Bronchial epithelial cell (primary cell): ENCODE measurements around the gene DPF3. TPM values are rescaled to one million over a fixed set of nuclear protein-coding genes. Genes with fewer than 3 reads are reported as not detected.

Source experiments
- DNase-seq: peaks from one replicate; pipeline ENCODE4 v3.0.0-alpha.2; 2010; ENCODE audit warnings: low read depth
- FAIRE-seq: peaks from 2 replicates; lab custom pipeline; 2011; peaks lifted over from hg19 to GRCh38; lab: Jason Lieb, UNC
- H3K27me3 ChIP-seq: 2 replicates; pipeline ENCODE4 v1.5.1; 2011; ENCODE audit warnings: low read length; ENCODE audit not compliant: control insufficient read depth, insufficient read depth
- H3K36me3 ChIP-seq: 2 replicates; pipeline ENCODE4 v1.5.1; 2011; ENCODE audit warnings: low read length; ENCODE audit not compliant: control insufficient read depth, insufficient read depth
- H3K4me3 ChIP-seq: 2 replicates; pipeline ENCODE4 v1.5.1; 2011; ENCODE audit warnings: mild to moderate bottlenecking, low read depth, low read length, control low read depth
- total RNA-seq: library from RNA; depleted of rRNA; stranded (reverse); fragments of >200 nt; gene quantifications from 2 replicates; pipeline ENCODE4 v1.2.1, GENCODE V29; 2014
- TF ChIP-seq, protein P1 (sequence below): IDR thresholded peaks from 2 replicates; pipeline ENCODE4 v1.5.1; 2011; ENCODE audit warnings: mild to moderate bottlenecking, moderate library complexity, low read length, control low read depth, inconsistent platforms; ENCODE audit not compliant: insufficient read depth, severe bottlenecking

Gene DPF3
- total RNA-seq, 1 donor from 2014 or later = not detected

GRCh38 chr14:72903716-72904115, 9.8 kb upstream of the DPF3 start:
- FAIRE-seq (no peak), DNase-seq (no peak)
- no peaks in the 10 kb centered on the region for H3K36me3 ChIP-seq
- TF ChIP-seq, protein P1, sequence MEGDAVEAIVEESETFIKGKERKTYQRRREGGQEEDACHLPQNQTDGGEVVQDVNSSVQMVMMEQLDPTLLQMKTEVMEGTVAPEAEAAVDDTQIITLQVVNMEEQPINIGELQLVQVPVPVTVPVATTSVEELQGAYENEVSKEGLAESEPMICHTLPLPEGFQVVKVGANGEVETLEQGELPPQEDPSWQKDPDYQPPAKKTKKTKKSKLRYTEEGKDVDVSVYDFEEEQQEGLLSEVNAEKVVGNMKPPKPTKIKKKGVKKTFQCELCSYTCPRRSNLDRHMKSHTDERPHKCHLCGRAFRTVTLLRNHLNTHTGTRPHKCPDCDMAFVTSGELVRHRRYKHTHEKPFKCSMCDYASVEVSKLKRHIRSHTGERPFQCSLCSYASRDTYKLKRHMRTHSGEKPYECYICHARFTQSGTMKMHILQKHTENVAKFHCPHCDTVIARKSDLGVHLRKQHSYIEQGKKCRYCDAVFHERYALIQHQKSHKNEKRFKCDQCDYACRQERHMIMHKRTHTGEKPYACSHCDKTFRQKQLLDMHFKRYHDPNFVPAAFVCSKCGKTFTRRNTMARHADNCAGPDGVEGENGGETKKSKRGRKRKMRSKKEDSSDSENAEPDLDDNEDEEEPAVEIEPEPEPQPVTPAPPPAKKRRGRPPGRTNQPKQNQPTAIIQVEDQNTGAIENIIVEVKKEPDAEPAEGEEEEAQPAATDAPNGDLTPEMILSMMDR = no peak
- H3K4me3 ChIP-seq = no peak overlapping the region
- H3K27me3 ChIP-seq = no peaks in the 10 kb centered on the region

- TF ChIP-seq, protein P1 = no peak
- no peak for DNase-seq
- FAIRE-seq = no peak
These were observed 9.1 kb upstream of the DPF3 start for GRCh38 chr14:72902801-72903530.

DNA sequence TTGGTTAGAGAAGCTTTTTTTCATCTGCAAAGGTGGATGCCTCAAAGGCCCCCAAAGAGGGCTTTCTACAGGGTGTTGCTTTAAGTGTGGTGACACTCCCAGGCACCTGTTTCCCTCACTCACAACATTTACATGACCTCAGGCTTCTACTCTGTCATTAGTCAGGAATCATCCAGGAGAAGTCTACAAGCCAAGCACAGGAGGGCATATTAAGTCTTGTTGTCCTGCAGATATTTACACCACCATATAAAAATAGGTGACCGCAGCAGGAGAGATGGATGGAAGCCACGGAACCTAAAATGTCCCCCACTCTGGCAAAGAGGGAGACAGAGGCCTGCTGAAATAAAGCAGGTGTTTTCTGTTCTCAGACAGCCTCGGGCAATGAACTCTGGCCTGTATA, 7.5 kb upstream of the DPF3 start:
- TF ChIP-seq, protein P1 = no peak
- Histone ChIP-seq H3K36me3 (no peaks in the 10 kb centered on the region), H3K4me3 (no peak overlapping the region), H3K27me3 (no peaks in the 10 kb centered on the region)
- DNase-seq (no peak), FAIRE-seq (no peak)

More at GRCh38 chr14:72902801-72903530, 9.1 kb upstream of the DPF3 start:
- H3K4me3 ChIP-seq = no peak overlapping the region
- no peaks in the 10 kb centered on the region for H3K27me3 ChIP-seq
- no peaks in the 10 kb centered on the region for H3K36me3 ChIP-seq

DNA sequence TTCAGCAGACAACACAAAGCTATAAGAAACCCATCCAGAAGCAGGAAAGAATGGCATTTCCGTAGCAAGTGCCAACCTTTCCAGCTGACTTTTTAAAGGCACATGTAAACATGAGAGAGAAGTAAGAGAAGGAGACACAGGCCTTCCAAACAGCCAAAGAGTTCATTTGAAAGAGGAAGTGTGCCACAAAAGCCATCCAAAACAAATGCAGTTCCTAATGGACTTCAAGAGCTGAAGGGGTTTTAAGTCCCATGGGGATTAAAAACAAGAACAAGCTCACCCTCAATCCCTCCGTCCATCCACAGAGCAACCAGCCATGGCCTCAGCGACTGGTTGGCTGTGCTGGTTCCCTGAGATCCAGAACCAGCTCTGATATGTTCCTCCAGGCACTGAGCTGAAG, 4.5 kb upstream of the DPF3 start:
- no peaks in the 10 kb centered on the region for H3K36me3 ChIP-seq
- H3K27me3 ChIP-seq = no peaks in the 10 kb centered on the region
- FAIRE-seq (no peak), DNase-seq (no peak)
- no peak overlapping the region for H3K4me3 ChIP-seq
- TF ChIP-seq, protein P1 = no peak

- DNase-seq (peak; percentile 43), FAIRE-seq (no peak)
- H3K27me3 ChIP-seq = peaks cover 13% of the 10 kb centered on the region
- H3K4me3 ChIP-seq = peak overlapping the region; percentile 60
- TF ChIP-seq, protein P1 = no peak
- no peaks in the 10 kb centered on the region for H3K36me3 ChIP-seq
These were observed 900 bp upstream of the DPF3 start for GRCh38 chr14:72894623-72895378.
